Upper lobe of left lung (tissue), 6 donors: ENCODE results near the gene RHBDF2. TPM values are rescaled to one million over a fixed set of nuclear protein-coding genes. Genes with fewer than 3 reads are reported as not detected.

Source experiments
- ATAC-seq, 2 donors: fragments of 200-7000 bp; cut with Tn5 transposase; one replicate each; pipeline ENCODE4 v1.9.1; 2022; ENCODE audit warnings: mild to moderate bottlenecking in 2 of 2, moderate library complexity in 2 of 2; ENCODE audit not compliant: low FRiP score in 2 of 2
- DNase-seq, 2 donors: peaks; one replicate each; pipeline ENCODE4 v3.0.0-alpha.2; 2019 to 2020
- H3K27ac ChIP-seq, 4 donors: fragments of 200-600 bp; sonication (generic); one replicate each; pipeline ENCODE4 v1.5.1; 2016 to 2019
- H3K27me3 ChIP-seq, 4 donors: fragments of 200-600 bp; sonication (generic); one replicate each; pipeline ENCODE4 v1.5.1; 2017 to 2019
- H3K36me3 ChIP-seq, 4 donors: fragments of 200-600 bp; sonication (generic); one replicate each; pipeline ENCODE4 v1.5.1; 2016 to 2019
- H3K4me1 ChIP-seq, 4 donors: fragments of 200-600 bp; sonication (generic); one replicate each; pipeline ENCODE4 v1.5.1; 2018 to 2019
- H3K4me3 ChIP-seq, 4 donors: fragments of 200-600 bp; sonication (generic); one replicate each; pipeline ENCODE4 v1.5.1; 2017 to 2019; ENCODE audit warnings: mild to moderate bottlenecking in 2 of 4, moderate library complexity in 1 of 4
- H3K9me3 ChIP-seq, 4 donors: fragments of 200-600 bp; sonication (generic); one replicate each; pipeline ENCODE4 v1.5.1; 2018 to 2019
- CTCF ChIP-seq, 6 experiments: fragments of 450-650 bp in 4 of 6; fragments of 200-600 bp in 2 of 6; sonication (generic) in 2 of 6; IDR thresholded peaks; one replicate each; pipeline ENCODE4 v1.5.1; 2016 to 2019; ENCODE audit warnings: antibody characterized with exemption in 6 of 6
- EP300 ChIP-seq, 4 donors: sonication (generic); formaldehyde crosslinking; IDR thresholded peaks; one replicate each; pipeline ENCODE4 v1.5.1; 2017; ENCODE audit warnings: antibody characterized with exemption in 4 of 4, control low read depth in 2 of 4
- POLR2A ChIP-seq, 4 donors: fragments of 450-650 bp; IDR thresholded peaks; one replicate each; pipeline ENCODE4 v1.5.1; 2016 to 2017; ENCODE audit warnings: antibody characterized with exemption in 4 of 4, mild to moderate bottlenecking in 2 of 4
- POLR2AphosphoS5 ChIP-seq, 2 donors: sonication (generic); formaldehyde crosslinking; IDR thresholded peaks; one replicate each; pipeline ENCODE4 v1.5.1; 2017; ENCODE audit warnings: antibody characterized with exemption in 2 of 2
- WGBS, 2 donors: methylation state at CpG; one replicate each; pipeline ENCODE4 v1.1.5; 2017 to 2018; 5-methylcytosine and 5-hydroxymethylcytosine counted together
- total RNA-seq, 6 donors: library from RNA; depleted of rRNA in 4 of 6; stranded (reverse); fragments of >200 nt in 4 of 6; gene quantifications; one replicate each; pipeline versions ENCODE4 v1.1.0 to v1.2.1, GENCODE V29; 2016 to 2021
- donor health status: DM: no; HTN: no; CAD: no; lungs with moderate emphysema.
- donor health status: DM: no; HTN: yes; CAD: no; lungs with severe emphysema.

The RHBDF2 gene
- total RNA-seq, 6 donors from 2014 or later = 34.3 to 137 (median 47.6) TPM

- no peak overlapping the region for H3K4me3 ChIP-seq
- TF ChIP-seq POLR2A (IDR thresholded peaks at IDR 0.05) (no peak), POLR2AphosphoS5 (IDR thresholded peaks at IDR 0.05) (no peak), CTCF (IDR thresholded peaks at IDR 0.05) (no peak), EP300 (IDR thresholded peaks at IDR 0.05) (no peak)
- H3K36me3 ChIP-seq = peaks cover 9 to 67% (median 41%) of the 10 kb centered on the region in 4 donors
- DNase-seq (peak in 1 of 2 donors; percentile 62), ATAC-seq (no peak)
- H3K27me3 ChIP-seq = no peaks in the 10 kb centered on the region
- H3K4me1 ChIP-seq = no peaks in the 10 kb centered on the region
- H3K9me3 ChIP-seq = no peaks in the 10 kb centered on the region
- WGBS, 2 donors = 94 to 96% methylated on average over 3 to 11 of the region's 11 CpGs
- no peak overlapping the region for H3K27ac ChIP-seq
Measured at GRCh38 chr17:76472726-76473125, 28.5 kb downstream of the RHBDF2 start.

DNA sequence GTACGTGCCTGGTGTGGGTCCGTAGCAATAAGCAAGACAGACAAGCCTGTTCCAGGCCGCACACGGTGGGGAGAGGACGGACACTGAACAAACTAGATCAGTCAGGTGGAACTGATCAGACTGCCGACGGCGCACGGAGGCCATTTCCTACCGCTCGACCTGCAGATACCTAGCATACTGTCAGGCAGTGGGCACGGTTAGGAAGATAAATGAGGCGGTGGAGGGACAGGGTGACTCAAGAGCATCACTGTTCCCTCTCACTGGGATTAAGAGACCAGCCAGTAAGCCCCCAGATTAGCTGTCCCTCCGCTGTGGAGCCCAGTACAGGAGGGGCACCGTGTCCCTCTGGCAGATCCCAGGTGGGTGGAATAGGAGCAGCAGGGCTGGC is 29.0 kb downstream of the RHBDF2 start:
- DNase-seq (no peak), ATAC-seq (no peak)
- H3K9me3 ChIP-seq = no peaks in the 10 kb centered on the region
- WGBS, 2 donors = 93% methylated on average over 15 of the region's 15 CpGs
- H3K4me3 ChIP-seq = no peak overlapping the region
- H3K36me3 ChIP-seq = peaks cover 9 to 62% (median 41%) of the 10 kb centered on the region in 4 donors
- TF ChIP-seq EP300 (IDR thresholded peaks at IDR 0.05) (no peak), POLR2A (IDR thresholded peaks at IDR 0.05) (no peak), CTCF (IDR thresholded peaks at IDR 0.05) (no peak), POLR2AphosphoS5 (IDR thresholded peaks at IDR 0.05) (no peak)
- no peak overlapping the region for H3K27ac ChIP-seq
- no peaks in the 10 kb centered on the region for H3K4me1 ChIP-seq
- no peaks in the 10 kb centered on the region for H3K27me3 ChIP-seq

DNA sequence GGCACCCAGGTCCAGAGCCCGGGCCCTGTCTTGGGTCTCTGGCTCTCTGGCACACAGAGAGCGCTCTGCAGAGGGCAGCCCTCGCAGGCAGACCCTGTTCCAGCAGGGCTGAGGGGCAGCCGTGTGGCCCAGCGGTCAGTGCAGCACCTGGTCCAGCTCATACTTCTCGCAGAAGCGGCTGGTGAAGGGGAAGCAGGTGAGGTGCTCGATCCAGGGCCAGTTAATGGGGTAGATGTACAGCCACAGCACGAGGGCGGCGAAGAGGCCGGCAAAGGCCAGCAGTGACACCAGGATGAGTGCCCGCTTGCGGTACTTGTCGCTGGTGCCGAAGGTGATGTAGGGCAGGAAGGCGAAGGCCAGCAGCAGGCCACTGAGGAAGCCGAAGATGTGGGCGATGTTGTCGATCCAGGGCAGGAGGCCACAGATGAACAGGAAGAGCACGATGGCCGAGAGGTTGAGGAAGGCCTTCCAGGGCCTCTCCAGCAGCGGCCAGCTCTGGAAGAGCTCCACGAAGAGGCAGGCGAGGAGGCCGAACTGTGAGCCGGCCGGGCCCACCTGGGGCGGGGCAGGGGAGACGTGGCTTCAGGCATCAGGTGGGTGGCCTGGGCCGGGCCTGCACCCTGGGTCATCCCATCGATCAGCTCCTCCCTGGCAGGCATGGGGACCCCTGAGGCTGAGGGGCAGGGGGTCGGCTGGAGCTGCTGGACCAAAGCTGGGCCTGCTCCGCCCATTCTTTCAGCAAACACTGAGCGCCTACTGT is 29.5 kb downstream of the RHBDF2 start:
- Histone ChIP-seq H3K27ac (no peak overlapping the region), H3K4me1 (no peaks in the 10 kb centered on the region), H3K4me3 (no peak overlapping the region), H3K27me3 (no peaks in the 10 kb centered on the region), H3K9me3 (no peaks in the 10 kb centered on the region), H3K36me3 (peaks cover 9 to 56% (median 39%) of the 10 kb centered on the region in 4 donors)
- TF ChIP-seq CTCF (IDR thresholded peaks at IDR 0.05) = no peak
- TF ChIP-seq EP300 (IDR thresholded peaks at IDR 0.05) = no peak
- TF ChIP-seq POLR2A (IDR thresholded peaks at IDR 0.05) = no peak
- no peak for TF ChIP-seq POLR2AphosphoS5 (IDR thresholded peaks at IDR 0.05)
- DNase-seq (peak in 1 of 2 donors; percentile 79), ATAC-seq (no peak)
- 93 to 95% methylated on average over 20 to 28 of the region's 35 CpGs for WGBS, 2 donors

GRCh38 chr17:76469991-76470739 is 31.1 kb downstream of the RHBDF2 start:
- Histone ChIP-seq H3K27me3 (no peaks in the 10 kb centered on the region), H3K4me3 (no peak overlapping the region), H3K4me1 (peaks cover 3 to 5% (median 4%) of the 10 kb centered on the region in 4 donors), H3K27ac (no peak overlapping the region), H3K36me3 (peaks cover 9 to 48% (median 37%) of the 10 kb centered on the region in 4 donors), H3K9me3 (no peaks in the 10 kb centered on the region)
- 85 to 90% methylated on average over 5 to 9 of the region's 13 CpGs for WGBS, 2 donors
- TF ChIP-seq POLR2A (IDR thresholded peaks at IDR 0.05) = no peak
- no peak for TF ChIP-seq CTCF (IDR thresholded peaks at IDR 0.05)
- no peak for TF ChIP-seq POLR2AphosphoS5 (IDR thresholded peaks at IDR 0.05)
- TF ChIP-seq EP300 (IDR thresholded peaks at IDR 0.05) = no peak
- ATAC-seq (no peak), DNase-seq (no peak)
